WTC11 (cell line): ENCODE data around the gene SLC9C1. TPM values are rescaled to one million over a fixed set of nuclear protein-coding genes. Genes with fewer than 3 reads are reported as not detected.

ENCODE experiments used
- ATAC-seq: fragments of 200-7000 bp; cut with Tn5 transposase; 2 replicates; pipeline ENCODE4 v1.10.0; 2021; ENCODE audit warnings: mild to moderate bottlenecking, moderate library complexity
- CTCF ChIA-PET: fragments of 300-600 bp; sonication (Branson Sonifier 250); formaldehyde crosslinking; loops from one replicate; lab custom pipeline; 2021; ENCODE audit warnings: antibody characterized with exemption; lab: Charles Lee
- POLR2A ChIA-PET: fragments of 350-600 bp; sonication (Branson Sonifier 250); formaldehyde crosslinking; loops from one replicate; lab custom pipeline; 2021; ENCODE audit warnings: antibody characterized with exemption; lab: Charles Lee
- DNase-seq: peaks from one replicate; pipeline ENCODE4 v3.0.0; 2021; ENCODE audit warnings: low spot score
- H3K27ac Mint-ChIP-seq: 2 replicates; pipeline ENCODE4 v1.8.0; 2021; ENCODE audit warnings: mixed read lengths
- H3K27me3 Mint-ChIP-seq: 2 replicates; pipeline ENCODE4 v1.8.0; 2021; ENCODE audit warnings: low read depth, mild to moderate bottlenecking, moderate library complexity, mixed read lengths
- H3K36me3 Mint-ChIP-seq: 2 replicates; pipeline ENCODE4 v1.8.0; 2021; ENCODE audit warnings: mixed read lengths
- H3K4me1 Mint-ChIP-seq: 2 replicates; pipeline ENCODE4 v1.8.0; 2022; ENCODE audit warnings: mixed read lengths
- H3K4me3 Mint-ChIP-seq: 2 replicates; pipeline ENCODE4 v1.8.0; 2021; ENCODE audit warnings: mild to moderate bottlenecking, moderate library complexity, mixed read lengths
- H3K9me3 Mint-ChIP-seq: 2 replicates; pipeline ENCODE4 v1.8.0; 2021; ENCODE audit warnings: mixed read lengths
- AR ChIP-seq: fragments of 250-450 bp; sonication (Bioruptor Pico); IDR thresholded peaks from 2 replicates; pipeline ENCODE4 v1.9.0; 2021; ENCODE audit warnings: mild to moderate bottlenecking
- ARID4B ChIP-seq: sonication (generic); formaldehyde crosslinking; IDR thresholded peaks from 2 replicates; pipeline ENCODE4 v1.8.0; 2023; ENCODE audit warnings: missing genetic modification reagents, mild to moderate bottlenecking, borderline replicate concordance
- ETV6 ChIP-seq: sonication (generic); formaldehyde crosslinking; IDR thresholded peaks from 2 replicates; pipeline ENCODE4 v1.8.1; 2022; ENCODE audit warnings: mild to moderate bottlenecking, missing genetic modification reagents
- FOXJ3 ChIP-seq: sonication (generic); formaldehyde crosslinking; IDR thresholded peaks from 2 replicates; pipeline ENCODE4 v1.9.0; 2021; ENCODE audit warnings: missing genetic modification reagents, mild to moderate bottlenecking, borderline replicate concordance
- GTF2I ChIP-seq: fragments of 250-450 bp; sonication (Bioruptor Pico); conservative IDR thresholded peaks from 2 replicates; pipeline ENCODE4 v1.4.0; 2021; ENCODE audit warnings: mild to moderate bottlenecking
- NFE2L1 ChIP-seq: sonication (generic); formaldehyde crosslinking; IDR thresholded peaks from 2 replicates; pipeline ENCODE4 v1.8.1; 2023; ENCODE audit warnings: missing genetic modification reagents
- NR1H2 ChIP-seq: sonication (generic); formaldehyde crosslinking; IDR thresholded peaks from 2 replicates; pipeline ENCODE4 v1.9.0; 2021; ENCODE audit warnings: mild to moderate bottlenecking, moderate library complexity, missing genetic modification reagents
- PREB ChIP-seq: sonication (generic); formaldehyde crosslinking; IDR thresholded peaks from 2 replicates; pipeline ENCODE4 v1.8.1; 2022; ENCODE audit warnings: mild to moderate bottlenecking, missing genetic modification reagents, moderate library complexity, borderline replicate concordance
- STAT6 ChIP-seq: sonication (generic); formaldehyde crosslinking; conservative IDR thresholded peaks from 2 replicates; pipeline ENCODE4 v1.8.1; 2023; ENCODE audit warnings: mild to moderate bottlenecking, low read depth, missing genetic modification reagents, moderate library complexity
- TEAD1 ChIP-seq: sonication (generic); formaldehyde crosslinking; IDR thresholded peaks from 2 replicates; pipeline ENCODE4 v1.8.0; 2022; ENCODE audit warnings: mild to moderate bottlenecking, missing genetic modification reagents
- TP53 ChIP-seq: sonication (generic); formaldehyde crosslinking; IDR thresholded peaks from 2 replicates; pipeline ENCODE4 v1.8.1; 2023; ENCODE audit warnings: mild to moderate bottlenecking, missing genetic modification reagents
- USF1 ChIP-seq: sonication (generic); formaldehyde crosslinking; IDR thresholded peaks from 2 replicates; pipeline ENCODE4 v1.8.0; 2022; ENCODE audit warnings: mild to moderate bottlenecking, missing genetic modification reagents
- ZNF121 ChIP-seq: sonication (generic); formaldehyde crosslinking; IDR thresholded peaks from 2 replicates; pipeline ENCODE4 v1.8.0; 2023; ENCODE audit warnings: missing genetic modification reagents
- ZNF138 ChIP-seq: sonication (generic); formaldehyde crosslinking; conservative IDR thresholded peaks from 2 replicates; pipeline ENCODE4 v1.8.1; 2022; ENCODE audit warnings: mild to moderate bottlenecking, moderate library complexity, missing genetic modification reagents
- ZNF281 ChIP-seq: sonication (generic); formaldehyde crosslinking; IDR thresholded peaks from 2 replicates; pipeline ENCODE4 v1.8.0; 2023; ENCODE audit warnings: mild to moderate bottlenecking, missing genetic modification reagents
- ZNF317 ChIP-seq: sonication (generic); formaldehyde crosslinking; IDR thresholded peaks from 2 replicates; pipeline ENCODE4 v1.8.1; 2023; ENCODE audit warnings: low read depth, mild to moderate bottlenecking, moderate library complexity, missing genetic modification reagents, borderline replicate concordance
- ZNF396 ChIP-seq: fragments of 250-450 bp; sonication (Bioruptor Pico); IDR thresholded peaks from 2 replicates; pipeline ENCODE4 v1.8.0; 2021; ENCODE audit warnings: mild to moderate bottlenecking, moderate library complexity, borderline replicate concordance
- ZNF423 ChIP-seq: fragments of 250-450 bp; sonication (Bioruptor Pico); IDR thresholded peaks from 2 replicates; pipeline ENCODE4 v2.1.2; 2022; ENCODE audit warnings: mild to moderate bottlenecking, moderate library complexity
- total RNA-seq: library from RNA; stranded (reverse); gene quantifications from 3 replicates; pipeline ENCODE4 v1.2.3, GENCODE V29; 2021

Gene SLC9C1
- total RNA-seq, 1 experiment from 2014 or later = 3.5 TPM

GRCh38 chr3:112137781-112138180, 156.2 kb downstream of the SLC9C1 start (continued):
- TF ChIP-seq STAT6 (CRISPR knock-in tag) = no peak
- TF ChIP-seq NFE2L1 (CRISPR knock-in tag) = no peak
- TF ChIP-seq ZNF317 (CRISPR knock-in tag) = no peak

GRCh38 chr3:112136959-112137693, 156.9 kb downstream of the SLC9C1 start:
- no peaks in the 10 kb centered on the region for H3K9me3 Mint-ChIP-seq
- TF ChIP-seq ZNF281 (CRISPR knock-in tag) (no peak), ZNF423 (CRISPR knock-in tag) (peak; percentile 69), PREB (CRISPR knock-in tag) (no peak), NR1H2 (CRISPR knock-in tag) (no peak), USF1 (CRISPR knock-in tag) (no peak), TEAD1 (CRISPR knock-in tag) (0 out of 2 replicates have a peak, but pooled peaks have one; percentile 24), FOXJ3 (CRISPR knock-in tag) (no peak), ZNF396 (CRISPR knock-in tag) (no peak), TP53 (CRISPR knock-in tag) (no peak), ARID4B (no peak), GTF2I (no peak), ZNF121 (peak; percentile 41; the same call in 1 of the 2 replicates), AR (CRISPR knock-in tag) (no peak), ZNF138 (CRISPR knock-in tag) (no peak), ETV6 (CRISPR knock-in tag) (peak; percentile 44; the same call in 1 of the 2 replicates)
- CTCF ChIA-PET = interaction anchor here (0.6 to 4.6 kb wide), 22 partner anchors 9 to 677 kb away, joined by 3 to 44 read pairs (median 4); partner anchors contain the start of genes ABHD10, ATG3, CD200 and SLC35A5

More at GRCh38 chr3:112136959-112137693, 156.9 kb downstream of the SLC9C1 start:
- Mint-ChIP-seq H3K36me3 (no peaks in the 10 kb centered on the region), H3K4me3 (no peak overlapping the region), H3K27me3 (no peaks in the 10 kb centered on the region), H3K4me1 (peaks cover 46% of the 10 kb centered on the region), H3K27ac (peak overlapping the region; percentile 90)
- ATAC-seq = peak; percentile 94
- POLR2A ChIA-PET = interaction anchor here (0.6 kb wide), 1 partner anchor 8 kb away, joined by 3 read pairs; no protein-coding TSS in a partner anchor
- DNase-seq = peak; percentile 36
